Activated CD8-positive, alpha-beta memory T cell treated with anti-CD3 and anti-CD28 coated beads for 1 hour (primary cell): ENCODE measurements around the gene LRRC18.

ENCODE experiments used
- DNase-seq, 2 donors: peaks; one replicate each; pipeline ENCODE4 v3.0.0-alpha.2; 2020; ENCODE audit warnings: low read depth in 1 of 2; ENCODE audit errors: extremely low read depth in 1 of 2

The LRRC18 gene

GRCh38 chr10:48939790-48940325, at the start of gene LRRC18:
LRRC18 (minus strand) TSS chr10:48939840; CDS start chr10:48914155, 25,685 bp downstream.
- no peak for DNase-seq

GRCh38 chr10:48985621-48986158, 46.0 kb upstream of the LRRC18 start:
- no peak for DNase-seq

- no peak for DNase-seq
These were observed 44.2 kb upstream of the LRRC18 start for GRCh38 chr10:48983648-48984351.

GRCh38 chr10:48982584-48982983, 42.9 kb upstream of the LRRC18 start:
- no peak for DNase-seq

DNA sequence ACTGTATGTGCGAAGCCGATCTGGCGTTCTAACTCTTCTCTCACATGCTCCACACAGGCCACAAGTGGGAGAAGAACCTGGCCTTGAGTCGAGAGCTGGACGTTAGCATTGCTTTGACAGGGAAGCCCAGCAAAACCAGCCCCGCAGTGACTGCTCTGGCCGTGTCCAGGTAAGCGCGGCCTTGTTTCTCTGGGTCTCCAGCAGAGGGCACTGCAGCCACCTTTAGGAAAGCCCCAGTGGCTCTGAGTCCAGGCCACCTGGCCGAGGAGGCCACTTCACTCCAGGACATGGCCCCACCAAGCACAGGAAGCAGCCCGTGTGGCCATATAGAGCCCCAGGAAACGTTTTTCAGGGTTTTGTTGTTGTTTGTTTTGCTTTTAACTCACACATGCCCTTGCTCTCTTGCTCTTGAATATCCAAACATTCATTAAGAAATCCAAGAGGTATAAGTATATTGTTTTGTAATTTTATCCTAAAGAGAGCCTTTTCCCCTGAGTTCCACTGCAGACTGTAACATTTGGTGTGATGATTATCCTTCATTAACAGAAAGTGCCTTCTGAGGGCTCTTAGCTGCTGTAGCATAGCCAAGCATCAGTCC, 41.8 kb upstream of the LRRC18 start:
- DNase-seq = peak in 1 of 2 donors; percentile 19

DNA sequence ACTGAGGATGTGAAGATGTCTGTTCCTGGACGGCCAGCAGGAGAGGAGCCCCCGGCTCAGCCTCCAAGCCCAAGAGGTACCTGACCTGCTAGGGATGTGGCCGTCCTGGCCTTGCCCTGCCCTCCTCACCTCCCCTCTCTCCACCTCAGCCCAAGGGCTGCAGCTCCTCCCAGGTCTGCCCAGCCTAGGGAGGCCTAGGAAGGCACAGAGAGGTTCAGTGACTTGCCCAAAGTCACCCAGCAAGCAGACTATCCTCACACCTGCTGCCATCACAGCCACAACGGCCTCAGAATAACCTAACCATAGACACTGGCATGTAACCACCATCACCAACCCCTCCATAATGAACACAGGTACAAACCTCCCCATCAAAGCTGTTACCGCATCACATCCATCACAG, 38.7 kb upstream of the LRRC18 start:
- no peak for DNase-seq

GRCh38 chr10:48976196-48976595, 36.6 kb upstream of the LRRC18 start:
- DNase-seq = no peak

DNA sequence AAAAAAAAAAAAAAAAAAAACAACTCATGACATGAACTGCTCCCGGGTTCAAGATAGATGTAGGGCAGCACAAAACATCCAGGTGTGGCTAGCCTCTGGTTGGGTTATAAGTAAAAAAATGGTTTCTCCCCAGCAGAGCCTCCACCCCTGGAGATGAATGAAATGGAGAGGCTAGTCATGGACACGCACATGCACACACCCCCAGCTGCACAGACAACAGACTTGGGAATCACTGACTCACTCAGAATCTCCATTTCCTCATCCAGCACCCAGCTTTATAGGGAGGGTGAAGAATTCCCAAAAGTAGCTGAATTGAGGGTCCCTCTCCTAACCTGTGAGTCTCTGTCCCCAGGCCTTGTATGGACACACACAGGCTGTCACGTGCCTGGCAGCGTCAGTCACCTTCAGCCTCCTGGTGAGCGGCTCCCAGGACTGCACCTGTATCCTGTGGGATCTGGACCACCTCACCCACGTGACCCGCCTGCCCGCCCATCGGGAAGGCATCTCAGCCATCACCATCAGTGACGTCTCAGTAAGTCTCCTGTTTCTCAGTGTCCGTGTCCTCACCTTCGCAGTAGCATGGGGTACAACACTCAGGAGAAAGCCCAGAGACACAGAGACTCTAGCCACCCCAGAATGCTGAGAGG, 35.0 kb upstream of the LRRC18 start:
- no peak for DNase-seq

- DNase-seq = no peak
These were observed 33.4 kb upstream of the LRRC18 start for GRCh38 chr10:48973065-48973464.

GRCh38 chr10:48970654-48971053, 31.0 kb upstream of the LRRC18 start:
- DNase-seq = no peak

GRCh38 chr10:48970046-48970445, 30.4 kb upstream of the LRRC18 start:
- DNase-seq = no peak

GRCh38 chr10:48968036-48968435, 28.4 kb upstream of the LRRC18 start:
- DNase-seq = no peak

DNA sequence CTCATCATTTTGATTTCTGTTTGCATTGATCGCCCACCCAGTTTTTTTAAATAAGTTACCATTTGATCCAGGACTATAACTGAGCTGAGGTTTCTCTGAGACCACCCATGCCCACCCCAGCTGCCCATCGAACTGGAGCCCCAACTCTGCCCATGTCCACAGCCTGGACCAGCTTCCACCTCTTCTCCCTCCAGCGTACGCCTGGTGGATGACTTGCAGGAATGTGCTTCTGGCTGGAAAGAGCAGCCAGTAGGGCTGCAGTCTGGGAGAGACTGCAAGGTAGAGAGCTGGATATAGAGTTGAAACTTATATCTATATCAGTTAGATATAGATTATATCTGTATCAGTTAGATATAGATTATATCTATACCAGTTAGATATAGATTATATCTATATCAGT, 25.8 kb upstream of the LRRC18 start:
- DNase-seq = no peak

DNA sequence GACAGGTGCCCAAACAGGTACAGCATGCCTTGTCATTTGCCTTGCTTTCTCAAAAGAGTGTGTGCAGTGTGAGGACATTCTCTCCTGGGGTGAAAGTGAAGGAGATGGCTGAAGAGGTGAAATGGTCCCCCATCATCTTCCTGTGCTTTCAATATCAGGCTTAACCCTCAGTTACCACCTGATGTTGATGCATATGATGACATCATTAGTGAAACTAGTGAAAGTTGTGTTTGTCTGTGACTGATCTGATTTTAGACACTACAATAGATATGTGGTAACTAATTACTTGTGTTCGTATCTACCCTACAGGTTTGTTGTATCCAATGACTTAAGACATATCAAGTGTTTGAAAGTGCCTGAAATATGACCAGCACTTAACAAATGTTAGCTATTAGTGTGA, 24.4 kb upstream of the LRRC18 start:
- DNase-seq = no peak

GRCh38 chr10:48958598-48959190, 19.1 kb upstream of the LRRC18 start:
- DNase-seq = no peak

DNA sequence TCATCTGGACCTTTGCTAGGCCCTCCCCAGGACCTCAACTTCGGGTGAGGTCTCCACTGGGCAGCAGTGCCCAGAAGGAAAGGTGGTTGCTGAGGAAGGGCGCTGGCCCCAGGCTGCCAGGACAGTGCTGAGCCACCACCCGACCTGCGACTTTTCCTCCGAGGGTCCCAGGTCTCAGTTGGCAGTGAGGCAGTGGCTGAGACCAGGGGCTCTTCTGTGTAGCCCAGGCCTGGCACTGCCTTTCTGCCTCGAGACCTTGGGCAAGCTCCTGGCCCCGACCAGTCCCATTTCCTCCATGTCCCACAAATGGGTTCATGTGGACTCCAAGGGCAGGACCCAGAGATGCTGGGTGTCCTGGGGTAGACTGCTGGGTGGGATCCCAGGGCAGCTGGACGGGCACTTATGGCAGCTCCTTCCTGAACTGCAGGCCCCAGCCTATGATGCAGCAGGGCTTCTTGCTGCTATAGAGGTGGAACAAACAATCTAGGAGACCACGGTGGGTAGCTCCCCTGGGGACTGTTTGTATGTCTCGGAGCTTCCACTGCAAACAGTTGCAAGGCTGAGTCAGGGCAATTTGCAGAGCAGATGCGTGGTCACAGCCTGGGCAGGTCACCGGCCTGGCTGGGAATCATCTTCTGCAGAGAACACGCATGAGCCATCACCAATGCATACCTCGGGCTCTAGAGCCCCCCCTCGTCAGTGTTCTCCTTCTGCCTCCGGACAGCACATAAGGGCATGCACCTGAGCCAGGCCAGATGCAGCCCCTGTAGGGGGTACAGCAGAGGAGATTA, 17.9 kb upstream of the LRRC18 start:
- no peak for DNase-seq

DNA sequence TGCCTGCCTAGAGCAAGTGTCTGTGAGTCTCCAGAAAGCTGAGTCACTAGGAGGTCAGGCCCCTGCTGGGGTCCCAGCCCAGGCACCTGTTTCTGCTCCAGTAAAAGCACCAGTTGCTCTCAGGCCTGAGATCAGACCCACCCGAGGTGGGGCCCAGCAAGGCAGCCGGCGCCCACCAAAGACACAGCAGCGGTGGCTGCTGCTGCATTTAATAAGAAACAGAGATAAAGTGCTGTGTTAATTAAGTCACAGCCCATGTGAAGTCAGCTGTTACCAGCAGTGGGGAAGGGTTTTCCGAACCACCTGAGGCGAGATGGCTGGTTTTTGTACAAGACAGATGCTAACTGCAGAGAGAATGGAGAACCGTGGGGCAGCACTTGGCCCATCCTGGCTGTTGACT, 12.1 kb upstream of the LRRC18 start:
- DNase-seq = no peak

GRCh38 chr10:48948470-48949037, 8.9 kb upstream of the LRRC18 start:
- no peak for DNase-seq

- no peak for DNase-seq
These were observed 8.2 kb upstream of the LRRC18 start for GRCh38 chr10:48947690-48948469.
